Panc1 (cell line): ENCODE results near the gene HES1. TPM values are rescaled to one million over a fixed set of nuclear protein-coding genes. Genes with fewer than 3 reads are reported as not detected.

ENCODE experiments used
- ATAC-seq: fragments of 200-7000 bp; cut with Tn5 transposase; 2 replicates; pipeline ENCODE4 v1.9.1; 2020; ENCODE audit warnings: mild to moderate bottlenecking, moderate library complexity
- BruUV-seq: library from RNA; stranded (reverse); fragments of 400-500 nt; replicated peaks from 2 replicates; lab custom pipeline; 2021; lab: Mats Ljungman, UMichigan
- CTCF ChIA-PET: fragments of 300-600 bp; sonication (Branson Sonifier 250); formaldehyde crosslinking; loops from one replicate; lab custom pipeline; 2022; ENCODE audit warnings: antibody characterized with exemption; lab: Charles Lee
- POLR2A ChIA-PET: fragments of 300-600 bp; sonication (Branson Sonifier 250); formaldehyde crosslinking; loops from one replicate; lab custom pipeline; 2022; ENCODE audit warnings: antibody characterized with exemption; lab: Charles Lee
- DNase-seq: peaks from one replicate; pipeline ENCODE4 v3.0.0-alpha.2; 2010; ENCODE audit warnings: low read depth, low spot score
- H3K27ac ChIP-seq: 2 replicates; pipeline ENCODE4 v1.5.1; 2011; ENCODE audit warnings: mild to moderate bottlenecking, low read length, inconsistent platforms
- H3K27me3 ChIP-seq: fragments of 200-500 bp; sonication (Bioruptor generic); 2 replicates; pipeline ENCODE4 v1.6.0; 2014; ENCODE audit warnings: low read length, inconsistent platforms; ENCODE audit not compliant: control insufficient read depth, insufficient read depth
- H3K36me3 ChIP-seq: fragments of 200-500 bp; sonication (Bioruptor generic); 2 replicates; pipeline ENCODE4 v1.5.1; 2014; ENCODE audit warnings: inconsistent platforms, mild to moderate bottlenecking, low read length, moderate library complexity; ENCODE audit not compliant: control insufficient read depth, insufficient read depth
- H3K4me1 ChIP-seq: 2 replicates; pipeline ENCODE4 v1.5.1; 2011; ENCODE audit warnings: inconsistent platforms, mild to moderate bottlenecking, low read length, moderate library complexity; ENCODE audit not compliant: control insufficient read depth, insufficient read depth
- H3K4me3 ChIP-seq, 2 experiments: 2 replicates each; pipeline ENCODE4 v1.5.1; 2011 to 2012; ENCODE audit warnings: low read depth in 2 of 2, low read length in 2 of 2, mild to moderate bottlenecking in 2 of 2, inconsistent platforms in 1 of 2, moderate library complexity in 1 of 2
- H3K9me3 ChIP-seq: fragments of 200-500 bp; sonication (Bioruptor generic); 2 replicates; pipeline ENCODE4 v1.5.1; 2014; ENCODE audit warnings: low read depth, mild to moderate bottlenecking, inconsistent platforms, low read length, moderate library complexity; ENCODE audit not compliant: control insufficient read depth, insufficient read depth
- CTCF ChIP-seq: fragments of 450-650 bp; IDR thresholded peaks from 2 replicates; pipeline ENCODE4 v1.5.1; 2017; ENCODE audit warnings: mild to moderate bottlenecking
- POLR2AphosphoS5 ChIP-seq: IDR thresholded peaks from 2 replicates; pipeline ENCODE4 v1.6.1; 2012; ENCODE audit warnings: mild to moderate bottlenecking, low read depth, low read length, moderate library complexity
- REST ChIP-seq, 2 experiments: IDR thresholded peaks; 2 replicates each; pipeline ENCODE4 v1.6.1; 2011 to 2012; ENCODE audit warnings: low read depth in 2 of 2, control low read depth in 1 of 2, low read length in 1 of 2, mild to moderate bottlenecking in 1 of 2, moderate library complexity in 1 of 2; ENCODE audit not compliant: insufficient read depth in 1 of 2
- SIN3A ChIP-seq: IDR thresholded peaks from 2 replicates; pipeline ENCODE4 v1.6.1; 2012; ENCODE audit warnings: low read depth, mild to moderate bottlenecking, low read length, moderate library complexity, borderline replicate concordance; ENCODE audit not compliant: insufficient read depth
- TCF7L2 ChIP-seq: IDR thresholded peaks from 2 replicates; pipeline ENCODE4 v1.6.1; 2011; ENCODE audit warnings: mild to moderate bottlenecking, low read depth, low read length, inconsistent platforms
- in situ Hi-C: cut with HindIII; loops from 2 replicates; pipeline ENCODE4 v1.10.0; 2016; ENCODE audit warnings: low sequenced_read_pairs, low pct_unique_long_range_greater_than_20kb
- intact Hi-C: fragments of 100-400 bp; cut with micrococcal nuclease; formaldehyde crosslinking; loops from one replicate; pipeline ENCODE4 v1.10.0; 2022; ENCODE audit not compliant: unreplicated experiment
- total RNA-seq: library from RNA; stranded (reverse); gene quantifications from one replicate; pipeline ENCODE4 v1.2.1, GENCODE V29; 2021; ENCODE audit not compliant: unreplicated experiment

Gene HES1
- total RNA-seq, 1 experiment from 2014 or later = 28.5 TPM

- no peak overlapping the region for H3K27ac ChIP-seq
- H3K4me3 ChIP-seq = no peak overlapping the region
- DNase-seq (no peak), ATAC-seq (no peak)
- intact Hi-C loops = no loop called here
- in situ Hi-C loops = no loop called here
- ChIA-PET CTCF (no interaction called here), POLR2A (no interaction called here)
- no TSS peak for BruUV-seq
- TF ChIP-seq POLR2AphosphoS5 = no peak
- TF ChIP-seq SIN3A = no peak
- TF ChIP-seq CTCF = no peak
- no peak for TF ChIP-seq REST (IDR thresholded peaks at IDR 0.05; ENCODE audit: insufficient read depth in 1 of 2, low read depth in 2 of 2, low read length in 1 of 2)
- TF ChIP-seq TCF7L2 = no peak
- no peaks in the 10 kb centered on the region for H3K27me3 ChIP-seq
- no peaks in the 10 kb centered on the region for H3K9me3 ChIP-seq
- H3K4me1 ChIP-seq = peaks cover 8% of the 10 kb centered on the region; the same call in 1 of the 2 replicates
- no peaks in the 10 kb centered on the region for H3K36me3 ChIP-seq
These were observed 26.2 kb downstream of the HES1 start for GRCh38 chr3:194162070-194162678.

- ATAC-seq = no peak
- TF ChIP-seq POLR2AphosphoS5 = no peak
- no peak for TF ChIP-seq REST (IDR thresholded peaks at IDR 0.05; ENCODE audit: insufficient read depth in 1 of 2, low read depth in 2 of 2, low read length in 1 of 2)
- TF ChIP-seq CTCF = no peak
- TF ChIP-seq TCF7L2 = no peak
- no peak for TF ChIP-seq SIN3A
- DNase-seq = no peak
- intact Hi-C loops (no loop called here), in situ Hi-C loops (no loop called here)
- peaks cover 11% of the 10 kb centered on the region; the same call in 1 of the 2 replicates for H3K4me1 ChIP-seq
- H3K27me3 ChIP-seq = no peaks in the 10 kb centered on the region
- no TSS peak for BruUV-seq
- no peaks in the 10 kb centered on the region for H3K9me3 ChIP-seq
- H3K4me3 ChIP-seq = no peak overlapping the region
- CTCF ChIA-PET = no interaction called here
- no peaks in the 10 kb centered on the region for H3K36me3 ChIP-seq
- no peak overlapping the region for H3K27ac ChIP-seq
- POLR2A ChIA-PET = no interaction called here
These were observed 27.1 kb downstream of the HES1 start for GRCh38 chr3:194162817-194163584.
